Panc1 (cell line): ENCODE measurements around the gene ADAMTS4. TPM values are rescaled to one million over a fixed set of nuclear protein-coding genes. Genes with fewer than 3 reads are reported as not detected.

Experiments
- ATAC-seq: fragments of 200-7000 bp; cut with Tn5 transposase; 2 replicates; pipeline ENCODE4 v1.9.1; 2020; ENCODE audit warnings: mild to moderate bottlenecking, moderate library complexity
- BruUV-seq: library from RNA; stranded (reverse); fragments of 400-500 nt; replicated peaks from 2 replicates; lab custom pipeline; 2021; lab: Mats Ljungman, UMichigan
- CTCF ChIA-PET: fragments of 300-600 bp; sonication (Branson Sonifier 250); formaldehyde crosslinking; loops from one replicate; lab custom pipeline; 2022; ENCODE audit warnings: antibody characterized with exemption; lab: Charles Lee
- POLR2A ChIA-PET: fragments of 300-600 bp; sonication (Branson Sonifier 250); formaldehyde crosslinking; loops from one replicate; lab custom pipeline; 2022; ENCODE audit warnings: antibody characterized with exemption; lab: Charles Lee
- DNase-seq: peaks from one replicate; pipeline ENCODE4 v3.0.0-alpha.2; 2010; ENCODE audit warnings: low read depth, low spot score
- H3K27ac ChIP-seq: 2 replicates; pipeline ENCODE4 v1.5.1; 2011; ENCODE audit warnings: mild to moderate bottlenecking, low read length, inconsistent platforms
- H3K27me3 ChIP-seq: fragments of 200-500 bp; sonication (Bioruptor generic); 2 replicates; pipeline ENCODE4 v1.6.0; 2014; ENCODE audit warnings: low read length, inconsistent platforms; ENCODE audit not compliant: control insufficient read depth, insufficient read depth
- H3K36me3 ChIP-seq: fragments of 200-500 bp; sonication (Bioruptor generic); 2 replicates; pipeline ENCODE4 v1.5.1; 2014; ENCODE audit warnings: inconsistent platforms, mild to moderate bottlenecking, low read length, moderate library complexity; ENCODE audit not compliant: control insufficient read depth, insufficient read depth
- H3K4me1 ChIP-seq: 2 replicates; pipeline ENCODE4 v1.5.1; 2011; ENCODE audit warnings: inconsistent platforms, mild to moderate bottlenecking, low read length, moderate library complexity; ENCODE audit not compliant: control insufficient read depth, insufficient read depth
- H3K4me3 ChIP-seq, 2 experiments: 2 replicates each; pipeline ENCODE4 v1.5.1; 2011 to 2012; ENCODE audit warnings: low read depth in 2 of 2, low read length in 2 of 2, mild to moderate bottlenecking in 2 of 2, inconsistent platforms in 1 of 2, moderate library complexity in 1 of 2
- H3K9me3 ChIP-seq: fragments of 200-500 bp; sonication (Bioruptor generic); 2 replicates; pipeline ENCODE4 v1.5.1; 2014; ENCODE audit warnings: low read depth, mild to moderate bottlenecking, inconsistent platforms, low read length, moderate library complexity; ENCODE audit not compliant: control insufficient read depth, insufficient read depth
- POLR2AphosphoS5 ChIP-seq: IDR thresholded peaks from 2 replicates; pipeline ENCODE4 v1.6.1; 2012; ENCODE audit warnings: mild to moderate bottlenecking, low read depth, low read length, moderate library complexity
- SIN3A ChIP-seq: IDR thresholded peaks from 2 replicates; pipeline ENCODE4 v1.6.1; 2012; ENCODE audit warnings: low read depth, mild to moderate bottlenecking, low read length, moderate library complexity, borderline replicate concordance; ENCODE audit not compliant: insufficient read depth
- TCF7L2 ChIP-seq: IDR thresholded peaks from 2 replicates; pipeline ENCODE4 v1.6.1; 2011; ENCODE audit warnings: mild to moderate bottlenecking, low read depth, low read length, inconsistent platforms
- in situ Hi-C: cut with HindIII; loops from 2 replicates; pipeline ENCODE4 v1.10.0; 2016; ENCODE audit warnings: low sequenced_read_pairs, low pct_unique_long_range_greater_than_20kb
- intact Hi-C: fragments of 100-400 bp; cut with micrococcal nuclease; formaldehyde crosslinking; loops from one replicate; pipeline ENCODE4 v1.10.0; 2022; ENCODE audit not compliant: unreplicated experiment
- total RNA-seq: library from RNA; stranded (reverse); gene quantifications from one replicate; pipeline ENCODE4 v1.2.1, GENCODE V29; 2021; ENCODE audit not compliant: unreplicated experiment
- TF ChIP-seq, protein P1 (sequence below): fragments of 450-650 bp; IDR thresholded peaks from 2 replicates; pipeline ENCODE4 v1.5.1; 2017; ENCODE audit warnings: mild to moderate bottlenecking
- TF ChIP-seq, protein P2 (sequence below), 2 experiments: IDR thresholded peaks; 2 replicates each; pipeline ENCODE4 v1.6.1; 2011 to 2012; ENCODE audit warnings: low read depth in 2 of 2, control low read depth in 1 of 2, low read length in 1 of 2, mild to moderate bottlenecking in 1 of 2, moderate library complexity in 1 of 2; ENCODE audit not compliant: insufficient read depth in 1 of 2

Gene ADAMTS4
- total RNA-seq, 1 experiment from 2014 or later, result 0.26 TPM

DNA sequence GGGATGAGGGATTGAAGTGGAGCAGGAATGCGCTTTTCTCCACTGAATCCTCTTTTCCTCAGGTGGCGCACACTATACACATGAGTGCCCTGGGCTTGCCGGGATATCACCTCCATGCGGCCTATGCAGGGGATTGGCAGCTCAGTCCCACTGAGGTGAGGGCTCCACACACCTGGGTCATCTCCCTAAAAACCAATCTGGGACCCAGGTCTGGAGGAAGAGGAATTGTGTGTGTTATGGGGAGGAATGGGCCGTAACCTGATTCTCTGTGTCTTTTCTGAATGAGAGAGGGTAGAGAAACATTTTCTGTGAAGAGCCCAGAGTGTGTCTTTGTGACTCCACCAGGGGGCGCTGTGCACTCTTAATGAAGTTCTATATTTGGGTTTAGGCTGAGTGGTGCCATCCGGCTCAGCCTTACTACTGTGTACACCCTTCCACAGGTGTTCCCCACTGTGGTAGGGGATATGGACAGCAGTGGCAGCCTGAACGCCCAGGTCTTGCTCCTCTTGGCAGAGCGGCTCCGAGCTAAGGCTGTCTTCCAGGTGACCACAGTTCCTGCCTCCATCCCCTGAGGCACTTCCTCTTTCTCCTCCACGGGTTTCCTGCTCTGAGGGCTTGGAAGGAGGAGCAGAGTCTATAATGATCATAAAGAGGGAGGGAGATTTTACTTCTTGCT is 28.5 kb upstream of the ADAMTS4 start:
- intact Hi-C loops, result loop anchor here (5.0 kb wide), 2 partner anchors 65 to 145 kb away; no protein-coding TSS in a partner anchor

DNA sequence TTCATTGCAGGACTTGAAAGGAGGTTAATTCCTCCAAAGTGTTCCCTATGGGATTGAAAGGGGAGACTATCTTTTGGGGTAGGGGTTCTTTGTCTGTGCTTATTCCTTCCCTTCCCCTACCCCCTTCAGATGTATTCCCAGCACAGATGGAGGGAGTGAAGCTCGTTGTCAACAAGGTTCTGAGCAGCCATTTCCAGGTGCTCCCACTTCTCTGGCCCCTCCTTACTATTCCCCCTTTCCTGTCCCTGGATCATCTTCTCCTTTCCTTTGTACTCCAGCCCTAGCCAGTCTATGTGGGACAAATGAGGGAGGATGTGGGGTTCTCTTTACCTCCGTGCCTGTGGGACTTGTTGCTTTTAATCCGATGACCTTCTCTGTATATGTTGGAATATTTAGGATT is 27.9 kb upstream of the ADAMTS4 start:
- BruUV-seq, result no TSS peak
- Histone ChIP-seq H3K36me3 (peaks cover 2% of the 10 kb centered on the region; the same call in 1 of the 2 replicates), H3K27me3 (no peaks in the 10 kb centered on the region), H3K27ac (peak overlapping the region; percentile 90), H3K4me3 (peak overlapping the region; percentile 82 to 86), H3K9me3 (no peaks in the 10 kb centered on the region), H3K4me1 (peaks cover 19% of the 10 kb centered on the region)
- in situ Hi-C loops, result no loop called here
- intact Hi-C loops, result loop anchor here (5.0 kb wide), 2 partner anchors 66 to 146 kb away; no protein-coding TSS in a partner anchor
- no peak for ATAC-seq
- DNase-seq, result no peak
- TF ChIP-seq SIN3A, result no peak
- TF ChIP-seq, protein P1, sequence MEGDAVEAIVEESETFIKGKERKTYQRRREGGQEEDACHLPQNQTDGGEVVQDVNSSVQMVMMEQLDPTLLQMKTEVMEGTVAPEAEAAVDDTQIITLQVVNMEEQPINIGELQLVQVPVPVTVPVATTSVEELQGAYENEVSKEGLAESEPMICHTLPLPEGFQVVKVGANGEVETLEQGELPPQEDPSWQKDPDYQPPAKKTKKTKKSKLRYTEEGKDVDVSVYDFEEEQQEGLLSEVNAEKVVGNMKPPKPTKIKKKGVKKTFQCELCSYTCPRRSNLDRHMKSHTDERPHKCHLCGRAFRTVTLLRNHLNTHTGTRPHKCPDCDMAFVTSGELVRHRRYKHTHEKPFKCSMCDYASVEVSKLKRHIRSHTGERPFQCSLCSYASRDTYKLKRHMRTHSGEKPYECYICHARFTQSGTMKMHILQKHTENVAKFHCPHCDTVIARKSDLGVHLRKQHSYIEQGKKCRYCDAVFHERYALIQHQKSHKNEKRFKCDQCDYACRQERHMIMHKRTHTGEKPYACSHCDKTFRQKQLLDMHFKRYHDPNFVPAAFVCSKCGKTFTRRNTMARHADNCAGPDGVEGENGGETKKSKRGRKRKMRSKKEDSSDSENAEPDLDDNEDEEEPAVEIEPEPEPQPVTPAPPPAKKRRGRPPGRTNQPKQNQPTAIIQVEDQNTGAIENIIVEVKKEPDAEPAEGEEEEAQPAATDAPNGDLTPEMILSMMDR, result no peak
- TF ChIP-seq TCF7L2, result no peak
- TF ChIP-seq, protein P2, sequence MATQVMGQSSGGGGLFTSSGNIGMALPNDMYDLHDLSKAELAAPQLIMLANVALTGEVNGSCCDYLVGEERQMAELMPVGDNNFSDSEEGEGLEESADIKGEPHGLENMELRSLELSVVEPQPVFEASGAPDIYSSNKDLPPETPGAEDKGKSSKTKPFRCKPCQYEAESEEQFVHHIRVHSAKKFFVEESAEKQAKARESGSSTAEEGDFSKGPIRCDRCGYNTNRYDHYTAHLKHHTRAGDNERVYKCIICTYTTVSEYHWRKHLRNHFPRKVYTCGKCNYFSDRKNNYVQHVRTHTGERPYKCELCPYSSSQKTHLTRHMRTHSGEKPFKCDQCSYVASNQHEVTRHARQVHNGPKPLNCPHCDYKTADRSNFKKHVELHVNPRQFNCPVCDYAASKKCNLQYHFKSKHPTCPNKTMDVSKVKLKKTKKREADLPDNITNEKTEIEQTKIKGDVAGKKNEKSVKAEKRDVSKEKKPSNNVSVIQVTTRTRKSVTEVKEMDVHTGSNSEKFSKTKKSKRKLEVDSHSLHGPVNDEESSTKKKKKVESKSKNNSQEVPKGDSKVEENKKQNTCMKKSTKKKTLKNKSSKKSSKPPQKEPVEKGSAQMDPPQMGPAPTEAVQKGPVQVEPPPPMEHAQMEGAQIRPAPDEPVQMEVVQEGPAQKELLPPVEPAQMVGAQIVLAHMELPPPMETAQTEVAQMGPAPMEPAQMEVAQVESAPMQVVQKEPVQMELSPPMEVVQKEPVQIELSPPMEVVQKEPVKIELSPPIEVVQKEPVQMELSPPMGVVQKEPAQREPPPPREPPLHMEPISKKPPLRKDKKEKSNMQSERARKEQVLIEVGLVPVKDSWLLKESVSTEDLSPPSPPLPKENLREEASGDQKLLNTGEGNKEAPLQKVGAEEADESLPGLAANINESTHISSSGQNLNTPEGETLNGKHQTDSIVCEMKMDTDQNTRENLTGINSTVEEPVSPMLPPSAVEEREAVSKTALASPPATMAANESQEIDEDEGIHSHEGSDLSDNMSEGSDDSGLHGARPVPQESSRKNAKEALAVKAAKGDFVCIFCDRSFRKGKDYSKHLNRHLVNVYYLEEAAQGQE (IDR thresholded peaks at IDR 0.05; ENCODE audit: insufficient read depth in 1 of 2, low read depth in 2 of 2, low read length in 1 of 2), result no peak
- no peak for TF ChIP-seq POLR2AphosphoS5
- POLR2A ChIA-PET, result no interaction called here
- CTCF ChIA-PET, result interaction anchor here (0.5 to 2.5 kb wide), 5 partner anchors 12 to 157 kb away, joined by 4 to 30 read pairs (median 5); partner anchors contain the start of gene NR1I3

More for the DNA sequence above, 28.5 kb upstream of the ADAMTS4 start:
- TF ChIP-seq, protein P1, result peak; percentile 88
- TF ChIP-seq SIN3A, result no peak
- peak; percentile 76 for ATAC-seq
- in situ Hi-C loops, result no loop called here
- H3K27me3 ChIP-seq, result no peaks in the 10 kb centered on the region
- peak overlapping the region; percentile 90 for H3K27ac ChIP-seq
- peak; percentile 39 for DNase-seq
- CTCF ChIA-PET, result interaction anchor here (0.5 to 2.5 kb wide), 5 partner anchors 11 to 156 kb away, joined by 4 to 30 read pairs (median 5); partner anchors contain the start of gene NR1I3
- H3K4me3 ChIP-seq, result peak overlapping the region; percentile 82 to 86; a peak in 2 of 4 replicates
- TSS peak; percentile 64 for BruUV-seq
- H3K4me1 ChIP-seq, result peaks cover 19% of the 10 kb centered on the region
- no peaks in the 10 kb centered on the region for H3K9me3 ChIP-seq
- POLR2A ChIA-PET, result no interaction called here
- peaks cover 2% of the 10 kb centered on the region; the same call in 1 of the 2 replicates for H3K36me3 ChIP-seq
